TTC549 (cell line): ENCODE measurements around the gene HCN3.

Source experiments
- FAIRE-seq: peaks from 2 replicates; lab custom pipeline; 2012; peaks lifted over from hg19 to GRCh38; lab: Jason Lieb, UNC

The HCN3 gene

GRCh38 chr1:155254228-155254713 lies 23.0 kb upstream of the HCN3 start:
- no peak for FAIRE-seq

- no peak for FAIRE-seq
These were observed 22.5 kb upstream of the HCN3 start for GRCh38 chr1:155254714-155255242.

- peak; percentile 75 for FAIRE-seq
These were observed 21.8 kb upstream of the HCN3 start, which contains the start of gene ENTREP3 for GRCh38 chr1:155255243-155256007. TSS of gene ENTREP3 (minus strand) at chr1:155255483. CDS start at chr1:155254877, 606 bp downstream.

GRCh38 chr1:155256058-155256852 lies 21.0 kb upstream of the HCN3 start:
- no peak for FAIRE-seq

GRCh38 chr1:155260276-155260675 lies 17.0 kb upstream of the HCN3 start:
- no peak for FAIRE-seq

- no peak for FAIRE-seq
These were observed 15.8 kb upstream of the HCN3 start for GRCh38 chr1:155261493-155261851.

GRCh38 chr1:155261852-155262673 lies 15.2 kb upstream of the HCN3 start, which contains the start of gene SCAMP3:
TSS of gene SCAMP3 (minus strand) at chr1:155262360. CDS start at chr1:155262151, 209 bp downstream.
- FAIRE-seq: peak; percentile 98

- FAIRE-seq: no peak
These were observed 14.2 kb upstream of the HCN3 start for GRCh38 chr1:155263067-155263466.

- no peak for FAIRE-seq
These were observed 10.7 kb upstream of the HCN3 start for GRCh38 chr1:155266553-155266952.

GRCh38 chr1:155267373-155267772 lies 9.9 kb upstream of the HCN3 start:
- no peak for FAIRE-seq

GRCh38 chr1:155268630-155269029 lies 8.6 kb upstream of the HCN3 start:
- no peak for FAIRE-seq

GRCh38 chr1:155269381-155269780 lies 7.9 kb upstream of the HCN3 start:
- no peak for FAIRE-seq

- no peak for FAIRE-seq
These were observed 4.6 kb upstream of the HCN3 start for GRCh38 chr1:155272466-155273342.

- peak; percentile 92 for FAIRE-seq
These were observed 3.7 kb upstream of the HCN3 start, which contains the start of gene CLK2 for GRCh38 chr1:155273343-155274245. TSS of gene CLK2 (minus strand) at chr1:155273504. CDS start at chr1:155270977, 2,527 bp downstream.

GRCh38 chr1:155277902-155278688 lies 832 bp downstream of the HCN3 start:
- no peak for FAIRE-seq

- no peak for FAIRE-seq
These were observed 1.5 kb downstream of the HCN3 start for GRCh38 chr1:155278689-155279160.

GRCh38 chr1:155279268-155279667 lies 2.0 kb downstream of the HCN3 start:
- FAIRE-seq: no peak

GRCh38 chr1:155282488-155283091 lies 5.3 kb downstream of the HCN3 start:
- no peak for FAIRE-seq
